H1 (cell line): Measurements from ENCODE around the gene IL17RE. TPM values are rescaled to one million over a fixed set of nuclear protein-coding genes. Genes with fewer than 3 reads are reported as not detected.

Experiments used
- polyA plus RNA-seq, 7 experiments: library from polyadenylated mRNA; depleted of rRNA in 3 of 7; stranded (reverse) in 5 of 7; unstranded in 2 of 7; fragments of >200 nt in 5 of 7; fragments of 200-250 nt in 2 of 7; gene quantifications; 1 replicate in 5 of 7; 2 replicates in 1 of 7; 4 replicates in 1 of 7; pipeline versions ENCODE4 v1.2.1 to v1.2.3, GENCODE V29; 2011 to 2013; ENCODE audit warnings: missing spikeins in 2 of 7, mixed read lengths in 2 of 7
- total RNA-seq: library from RNA; stranded (reverse); fragmentation: NEBNext Ultra II Directional; extraction: Animal tissue kit (Norgen Biotek cat#: 25700); gene quantifications from 2 replicates; pipeline ENCODE4 v1.2.1, GENCODE V29; 2021
- TF ChIP-seq, protein P1 (sequence below): IDR thresholded peaks from 2 replicates; pipeline ENCODE4 v1.6.1; 2012; ENCODE audit warnings: inconsistent platforms
- TF ChIP-seq, protein P2 (sequence below): IDR thresholded peaks from 2 replicates; pipeline ENCODE4 v1.6.1; 2012; ENCODE audit warnings: low read length, inconsistent platforms

Gene IL17RE
- total and polyA plus RNA-seq, 2 of the 8 experiments (the other 6 are each of a cell fraction or from before 2014, with no cell fraction given), result 3.4 to 4.9 TPM

DNA sequence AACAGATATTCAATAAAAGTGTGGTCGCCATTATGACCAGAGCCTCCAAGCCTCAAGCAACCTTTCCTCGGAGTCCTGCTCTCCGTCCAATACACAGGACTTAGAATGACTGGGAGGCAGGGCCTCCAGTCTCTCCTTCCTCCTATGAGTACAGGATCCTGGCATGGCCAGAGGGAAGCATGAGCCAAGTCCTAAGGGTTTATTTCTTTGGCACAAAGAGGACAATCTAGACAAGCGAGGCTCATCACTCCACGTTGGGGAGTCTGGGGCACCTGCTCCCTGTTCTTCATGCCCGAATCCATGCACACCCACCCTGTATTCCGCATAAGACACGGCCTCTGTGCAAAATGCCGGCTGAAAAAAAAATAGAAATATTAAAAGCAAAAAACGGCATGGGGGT lies 42.7 kb downstream of the IL17RE start (continued):
- TF ChIP-seq, protein P1, sequence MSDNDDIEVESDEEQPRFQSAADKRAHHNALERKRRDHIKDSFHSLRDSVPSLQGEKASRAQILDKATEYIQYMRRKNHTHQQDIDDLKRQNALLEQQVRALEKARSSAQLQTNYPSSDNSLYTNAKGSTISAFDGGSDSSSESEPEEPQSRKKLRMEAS, result no peak
- TF ChIP-seq, protein P2, sequence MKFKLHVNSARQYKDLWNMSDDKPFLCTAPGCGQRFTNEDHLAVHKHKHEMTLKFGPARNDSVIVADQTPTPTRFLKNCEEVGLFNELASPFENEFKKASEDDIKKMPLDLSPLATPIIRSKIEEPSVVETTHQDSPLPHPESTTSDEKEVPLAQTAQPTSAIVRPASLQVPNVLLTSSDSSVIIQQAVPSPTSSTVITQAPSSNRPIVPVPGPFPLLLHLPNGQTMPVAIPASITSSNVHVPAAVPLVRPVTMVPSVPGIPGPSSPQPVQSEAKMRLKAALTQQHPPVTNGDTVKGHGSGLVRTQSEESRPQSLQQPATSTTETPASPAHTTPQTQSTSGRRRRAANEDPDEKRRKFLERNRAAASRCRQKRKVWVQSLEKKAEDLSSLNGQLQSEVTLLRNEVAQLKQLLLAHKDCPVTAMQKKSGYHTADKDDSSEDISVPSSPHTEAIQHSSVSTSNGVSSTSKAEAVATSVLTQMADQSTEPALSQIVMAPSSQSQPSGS, result no peak
- TF ChIP-seq, all 59 proteins: peak for 0
